GM18526 (cell line): Measurements from ENCODE around the gene YWHAG.

ENCODE experiments used
- POLR2A ChIP-seq: IDR thresholded peaks from 3 replicates; pipeline ENCODE4 v1.6.1; 2011; ENCODE audit not compliant: insufficient read length; ENCODE audit errors: extremely low read depth

The YWHAG gene

DNA sequence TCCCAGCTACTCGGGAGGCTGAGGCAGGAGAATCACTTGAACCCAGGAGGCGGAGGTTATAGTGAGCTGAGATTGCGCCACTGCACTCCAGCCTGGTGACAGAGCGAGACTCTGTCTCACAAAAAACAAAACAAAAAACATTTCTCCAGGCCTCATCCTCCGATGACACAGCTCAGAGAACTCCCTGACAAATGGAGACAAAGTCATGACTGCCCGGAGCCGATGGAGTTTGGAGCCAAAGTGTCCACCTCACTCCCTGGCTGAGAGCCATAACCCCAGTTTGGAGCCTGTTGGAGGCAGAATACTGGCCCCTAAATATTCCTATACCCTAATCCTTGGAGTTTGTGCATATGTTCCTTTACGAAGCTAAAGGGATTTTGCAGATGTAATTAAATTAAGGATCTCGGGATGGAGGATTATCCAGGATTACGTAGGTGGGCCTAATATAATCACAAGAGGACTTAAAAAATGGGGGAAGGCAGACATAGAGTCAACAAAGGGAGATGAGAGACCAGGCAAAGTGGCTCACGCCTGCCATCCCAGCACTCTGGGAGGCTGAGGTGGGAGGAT is 28.0 kb upstream of the YWHAG start:
- TF ChIP-seq POLR2A, result no peak

DNA sequence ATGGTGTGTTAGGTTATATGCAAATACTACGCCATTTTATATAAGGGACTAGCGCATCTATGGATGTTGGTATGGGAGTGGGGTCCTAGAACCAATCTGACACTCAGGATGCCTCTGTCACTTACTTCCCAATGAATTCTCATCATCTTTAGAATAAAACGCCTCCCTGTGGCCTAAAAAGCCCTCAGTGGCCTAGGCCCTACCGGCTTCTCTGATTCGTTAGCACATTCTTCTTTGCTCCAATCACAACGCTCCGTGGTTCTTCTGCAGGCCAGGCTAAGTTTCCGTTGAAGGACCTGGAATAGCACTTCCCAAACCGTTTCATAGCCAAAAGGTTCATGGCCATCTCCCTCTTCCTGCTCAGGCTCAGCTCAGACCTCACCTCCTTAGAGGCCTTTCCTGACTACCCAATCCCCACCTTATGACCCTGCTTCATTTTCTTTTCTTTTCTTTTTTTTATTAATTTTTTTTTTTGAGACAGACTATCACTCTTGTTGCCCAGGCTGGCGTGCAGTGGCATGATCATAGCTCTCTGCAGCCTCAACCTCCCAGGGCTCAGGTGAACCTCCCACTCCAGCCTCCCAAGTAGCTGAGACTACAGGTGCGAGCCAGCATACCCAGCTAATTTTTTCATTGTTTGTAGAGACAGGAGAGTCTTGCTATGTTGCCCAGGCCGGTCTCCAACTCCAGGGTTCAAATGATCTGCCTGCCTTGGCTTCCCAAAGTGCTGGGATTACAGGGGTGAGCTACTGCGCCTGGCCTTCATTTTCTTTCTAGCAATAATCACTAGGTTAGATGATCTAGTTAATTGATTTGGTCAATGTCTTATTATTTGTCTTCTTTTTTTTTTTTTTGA is 24.5 kb upstream of the YWHAG start:
- TF ChIP-seq POLR2A, result no peak

DNA sequence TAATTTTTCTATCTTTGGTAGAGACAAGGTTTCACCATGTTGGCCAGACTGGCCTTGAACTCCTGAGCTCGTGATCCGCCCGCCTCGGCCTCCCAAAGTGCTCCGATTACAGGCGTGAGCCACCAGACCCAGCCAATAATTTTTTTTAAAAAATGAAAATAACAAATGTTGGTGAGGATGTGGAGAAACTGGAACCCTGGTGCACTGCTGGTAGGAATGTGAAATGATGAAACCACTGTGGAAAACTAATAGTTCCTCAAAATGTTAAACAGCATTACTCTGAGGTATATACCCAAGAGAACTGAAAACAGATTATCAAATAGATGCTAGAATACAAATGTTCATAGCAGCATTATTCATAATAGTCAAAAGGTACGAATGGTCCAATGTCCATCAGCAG is 23.0 kb upstream of the YWHAG start:
- no peak for TF ChIP-seq POLR2A

DNA sequence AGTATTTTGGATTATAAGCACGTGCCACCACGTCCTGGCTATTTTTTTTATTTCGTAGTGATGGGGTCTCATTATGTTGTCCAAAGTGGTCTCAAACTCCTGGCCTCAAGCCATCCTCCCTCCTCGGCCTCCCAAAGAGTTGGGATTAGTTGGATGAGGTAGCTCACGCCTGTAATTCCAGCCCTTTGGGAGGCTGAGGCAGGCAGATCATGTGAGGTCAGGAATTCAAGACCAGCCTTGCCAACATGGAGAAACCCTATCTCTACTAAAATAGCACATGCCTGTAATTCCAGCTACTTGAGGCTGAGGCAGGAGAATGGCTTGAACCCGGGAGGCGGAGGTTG is 21.8 kb upstream of the YWHAG start:
- TF ChIP-seq POLR2A, result no peak

- no peak for TF ChIP-seq POLR2A
These were observed 18.6 kb upstream of the YWHAG start for GRCh38 chr7:76377186-76377918.

- TF ChIP-seq POLR2A, result no peak
These were observed 16.5 kb upstream of the YWHAG start for GRCh38 chr7:76375251-76375650.

DNA sequence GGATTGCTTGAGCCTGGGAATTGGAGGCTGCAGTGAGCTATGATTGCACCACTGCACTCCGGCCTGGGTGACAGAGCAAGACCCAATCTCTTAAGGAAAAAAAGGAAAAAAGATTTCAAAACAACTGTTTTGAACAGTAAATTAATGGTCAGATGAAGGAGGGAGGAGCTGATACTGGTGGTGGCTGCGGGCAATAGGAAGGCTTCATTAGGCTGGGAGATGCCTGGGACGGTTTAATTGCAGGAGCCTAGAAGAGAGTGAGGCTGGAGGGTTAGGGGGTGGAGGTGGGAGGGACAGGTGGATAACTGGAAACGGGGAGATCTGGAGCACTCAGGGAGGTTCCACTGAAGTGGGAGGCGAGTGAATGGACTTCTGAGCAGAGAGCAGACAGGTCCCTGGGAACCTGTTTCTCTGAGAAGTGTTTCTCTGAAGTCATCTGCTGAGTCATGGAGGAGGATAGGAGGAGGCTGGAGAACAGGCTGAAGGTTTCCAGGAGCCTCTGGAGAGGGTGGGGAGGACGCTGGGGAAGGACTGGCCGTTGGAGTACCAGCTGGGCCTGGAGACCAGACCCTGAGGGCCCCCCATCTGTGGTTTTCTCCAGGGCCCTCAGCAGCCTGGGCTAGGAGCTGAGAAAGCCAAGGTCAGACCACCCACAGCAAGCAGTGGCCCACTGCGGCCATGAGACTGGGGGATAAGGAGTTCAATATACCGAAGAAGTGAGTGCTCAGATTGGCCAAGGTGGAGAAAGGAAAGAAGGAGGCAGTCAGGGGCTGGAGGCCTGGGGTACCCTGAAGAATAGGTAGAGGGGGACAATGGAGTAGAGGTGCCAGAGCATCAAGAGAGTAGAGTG is 14.4 kb upstream of the YWHAG start:
- TF ChIP-seq POLR2A, result no peak

DNA sequence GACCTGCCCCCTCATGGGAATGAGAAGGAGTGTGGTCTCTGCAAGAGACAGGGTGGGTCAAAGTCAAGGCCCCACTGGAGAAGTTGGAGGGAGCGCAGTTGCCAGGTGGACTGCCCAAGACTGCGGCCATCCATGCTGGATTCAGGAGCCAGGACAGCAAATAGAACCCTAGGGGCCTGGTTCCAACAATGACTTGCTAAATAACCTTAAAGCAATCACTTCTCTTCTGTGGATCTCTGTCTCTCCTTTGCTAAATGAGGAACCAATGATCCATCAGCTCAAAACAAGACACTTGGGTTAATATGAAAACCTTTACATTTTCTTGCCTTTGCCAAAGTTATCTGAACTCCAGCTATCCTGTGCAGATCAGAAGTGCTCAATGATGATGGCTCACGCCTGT is 12.6 kb upstream of the YWHAG start:
- TF ChIP-seq POLR2A, result no peak

- no peak for TF ChIP-seq POLR2A
These were observed 10.2 kb upstream of the YWHAG start for GRCh38 chr7:76369018-76369417.

GRCh38 chr7:76368190-76368589 is 9.4 kb upstream of the YWHAG start:
- no peak for TF ChIP-seq POLR2A

- TF ChIP-seq POLR2A, result no peak
These were observed 5.4 kb upstream of the YWHAG start for GRCh38 chr7:76364198-76364584.

DNA sequence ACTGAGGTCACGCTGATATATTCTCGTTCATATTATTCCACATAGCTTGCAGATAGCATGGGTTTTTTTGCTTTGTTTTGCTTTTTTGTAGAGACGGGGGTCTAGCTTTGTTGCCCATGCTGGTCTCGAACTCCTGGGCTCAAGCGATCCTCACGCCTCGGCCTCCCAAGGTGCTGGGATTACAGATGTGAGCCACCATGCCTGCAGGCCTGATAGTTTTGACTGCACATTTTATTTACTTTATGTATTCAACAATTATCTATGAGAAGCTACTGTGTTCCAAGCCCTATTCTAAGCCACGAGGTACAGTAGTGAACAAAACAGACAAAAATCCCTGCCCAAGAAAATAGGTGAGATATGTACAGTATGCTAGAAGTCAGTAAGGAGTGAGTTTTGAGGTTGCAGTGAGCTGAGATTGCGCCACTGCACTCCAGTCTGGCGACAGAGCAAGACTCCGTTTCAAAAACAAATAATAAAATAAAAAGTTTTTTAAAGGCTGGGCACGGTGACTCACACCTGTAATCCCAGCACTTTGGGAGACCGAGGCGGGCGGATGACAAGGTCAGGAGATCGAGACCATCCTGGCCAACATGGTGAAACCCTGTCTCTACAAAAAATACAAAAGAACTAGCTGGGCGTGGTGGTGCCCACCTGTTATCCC is 1.3 kb upstream of the YWHAG start:
- no peak for TF ChIP-seq POLR2A

DNA sequence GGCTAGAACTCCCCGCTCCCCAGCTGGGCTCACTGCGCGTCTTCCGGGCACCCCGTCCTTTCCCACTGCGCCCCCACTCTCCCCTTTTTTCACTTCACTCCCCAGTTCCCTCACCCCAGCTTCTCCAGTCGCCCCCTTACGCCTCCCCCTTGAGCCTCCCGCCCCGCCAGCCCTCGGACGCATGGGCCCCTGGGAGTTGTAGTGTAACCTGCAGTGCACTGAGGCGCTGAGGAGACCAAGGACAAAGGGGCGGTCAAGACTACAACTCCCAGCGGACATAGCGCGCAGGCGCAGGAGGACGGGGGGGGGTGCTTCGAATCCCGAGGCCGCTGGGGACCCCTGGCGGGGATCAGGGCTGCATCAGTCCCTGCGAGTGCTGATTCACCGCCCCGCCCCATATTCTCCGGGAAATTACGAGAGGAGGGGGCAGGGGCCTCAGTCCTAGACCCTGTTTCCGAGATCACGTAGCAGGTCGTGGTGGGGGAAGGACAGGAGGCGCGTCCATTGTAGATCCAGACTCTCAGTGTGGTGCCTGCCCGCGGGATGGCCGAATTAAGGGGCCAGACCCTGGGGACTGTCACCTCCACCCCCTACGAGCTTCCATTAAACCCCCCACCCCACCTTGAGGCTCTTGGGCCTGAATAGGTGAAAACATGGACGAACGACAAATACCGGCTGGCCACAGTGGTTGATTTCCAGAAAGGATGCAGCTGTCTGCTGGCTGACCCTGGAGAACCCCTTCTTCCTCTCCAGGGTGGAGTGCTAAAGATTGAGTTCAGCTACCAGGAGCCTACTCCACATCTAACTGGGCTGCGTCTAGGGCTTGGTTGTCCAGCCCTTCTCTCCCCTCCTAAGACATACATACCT is 553 bp upstream of the YWHAG start:
- TF ChIP-seq POLR2A, result no peak

DNA sequence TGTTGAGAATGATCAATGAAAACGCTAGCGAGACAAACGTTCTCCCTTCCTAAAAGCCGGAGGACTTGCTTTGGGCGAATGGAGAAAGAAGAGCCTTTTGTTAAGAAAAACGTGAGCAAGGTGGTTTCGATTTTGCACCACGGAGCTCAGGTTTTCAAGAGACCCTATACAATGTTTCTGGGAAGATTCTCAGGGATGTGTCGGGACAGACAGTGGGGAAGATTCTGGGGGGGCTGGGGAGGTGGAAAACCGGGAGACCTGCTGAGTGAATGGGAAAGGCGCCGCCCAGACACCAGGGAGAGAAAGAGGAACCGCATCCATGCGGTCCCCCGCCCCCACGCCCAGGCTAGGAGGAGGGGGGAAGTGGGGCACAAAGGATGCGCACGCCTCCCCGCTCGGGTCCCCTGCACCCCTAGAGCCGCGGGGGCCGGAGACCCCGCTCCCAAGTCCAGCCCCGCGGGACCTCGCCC is 745 bp downstream of the YWHAG start:
- no peak for TF ChIP-seq POLR2A

DNA sequence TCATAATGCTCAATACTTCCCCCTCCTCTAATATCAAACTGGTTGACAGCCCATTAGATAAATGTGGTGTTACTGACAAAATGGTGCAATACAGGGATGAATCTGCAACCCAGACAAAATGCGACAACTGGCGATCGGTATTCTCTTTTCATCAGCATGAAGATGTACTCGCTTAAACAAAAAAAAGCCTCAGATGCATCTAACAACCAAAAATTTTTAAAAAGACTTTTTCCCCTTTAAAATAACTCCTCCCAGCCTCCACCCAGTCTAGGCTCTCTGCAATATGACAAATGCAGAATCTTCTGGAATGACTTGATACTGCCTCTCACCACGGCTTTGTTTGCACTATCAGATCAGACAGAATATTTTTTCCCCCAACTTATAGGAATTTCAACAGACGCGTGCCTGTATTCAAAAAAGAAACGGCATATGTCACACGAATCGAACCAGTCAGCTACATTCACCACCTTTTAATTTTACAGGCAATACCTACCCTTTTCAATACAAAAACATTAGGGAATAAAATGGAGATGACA is 1.2 kb downstream of the YWHAG start:
- TF ChIP-seq POLR2A, result no peak
